Metanephros (tissue), 2 donors: ENCODE results near the gene OR5D18. TPM values are rescaled to one million over a fixed set of nuclear protein-coding genes. Genes with fewer than 3 reads are reported as not detected.

ENCODE experiments used
- small RNA-seq: library from RNA; depleted of rRNA; stranded (forward); fragments of <200 nt; gene quantifications from one replicate; pipeline ENCODE3, GENCODE V24; 2014; ENCODE audit warnings: low replicate concordance
- total RNA-seq: library from RNA; depleted of rRNA; stranded (reverse); fragments of >200 nt; gene quantifications from one replicate; pipeline ENCODE4 v1.2.3, GENCODE V29; 2014

The OR5D18 gene
- total RNA-seq = not detected

DNA sequence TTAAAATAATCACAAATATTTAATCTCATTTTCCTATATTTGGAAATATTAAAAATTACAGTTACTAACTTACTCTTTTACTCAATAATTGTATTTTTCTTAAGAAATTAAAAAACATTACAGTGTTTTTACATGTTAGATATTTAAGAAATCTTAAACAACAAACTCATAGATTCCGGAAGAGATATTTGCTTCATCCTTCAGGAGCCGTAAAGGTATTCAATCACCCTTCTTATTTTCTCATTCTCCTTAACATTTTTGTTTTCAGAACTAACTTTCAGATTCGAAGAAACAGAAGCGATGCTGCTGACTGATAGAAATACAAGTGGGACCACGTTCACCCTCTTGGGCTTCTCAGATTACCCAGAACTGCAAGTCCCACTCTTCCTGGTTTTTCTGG lies at the start of gene OR5D18:
TSS of gene OR5D18 (plus strand) at position 301 of the 400 bp plus-strand sequence. CDS start at position 301, 0 bp downstream.

DNA sequence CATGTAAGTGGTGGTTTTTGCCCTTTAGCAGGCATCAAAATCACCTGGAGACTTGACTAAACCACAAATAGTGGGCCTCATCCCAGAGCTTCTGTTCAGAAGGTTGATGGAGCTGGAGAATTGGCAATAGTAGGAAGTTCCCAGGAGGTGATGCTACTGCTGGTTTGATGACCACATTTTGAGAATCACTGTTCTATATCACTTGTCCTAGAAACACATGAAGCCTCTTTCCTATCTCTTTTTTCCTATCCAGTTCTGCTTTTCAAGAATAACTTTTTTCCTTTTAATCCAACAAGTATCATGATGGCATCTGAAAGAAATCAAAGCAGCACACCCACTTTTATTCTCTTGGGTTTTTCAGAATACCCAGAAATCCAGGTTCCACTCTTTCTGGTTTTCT lies 46.3 kb upstream of the OR5D18 start, which contains the start of gene OR5D13:
TSS of gene OR5D13 (plus strand) at position 301 of the 400 bp plus-strand sequence. CDS start at position 301, 0 bp downstream.

DNA sequence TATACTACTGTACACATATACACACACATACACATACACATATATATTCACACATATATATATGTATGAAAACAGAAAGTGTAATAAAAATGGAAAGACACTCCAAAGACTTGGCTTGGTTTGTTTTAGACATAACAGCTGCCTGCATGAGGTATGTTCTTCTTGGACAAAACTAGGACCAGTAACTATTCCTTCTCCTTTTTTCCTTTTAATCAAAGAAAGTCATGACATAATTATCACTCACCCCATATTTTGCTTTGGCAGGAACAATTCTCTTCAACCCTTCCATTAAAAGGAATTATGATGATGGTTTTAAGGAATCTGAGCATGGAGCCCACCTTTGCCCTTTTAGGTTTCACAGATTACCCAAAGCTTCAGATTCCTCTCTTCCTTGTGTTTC lies 24.2 kb upstream of the OR5D18 start, which contains the start of gene OR5D14:
TSS of gene OR5D14 (plus strand) at position 301 of the 400 bp plus-strand sequence. CDS start at position 301, 0 bp downstream.

DNA sequence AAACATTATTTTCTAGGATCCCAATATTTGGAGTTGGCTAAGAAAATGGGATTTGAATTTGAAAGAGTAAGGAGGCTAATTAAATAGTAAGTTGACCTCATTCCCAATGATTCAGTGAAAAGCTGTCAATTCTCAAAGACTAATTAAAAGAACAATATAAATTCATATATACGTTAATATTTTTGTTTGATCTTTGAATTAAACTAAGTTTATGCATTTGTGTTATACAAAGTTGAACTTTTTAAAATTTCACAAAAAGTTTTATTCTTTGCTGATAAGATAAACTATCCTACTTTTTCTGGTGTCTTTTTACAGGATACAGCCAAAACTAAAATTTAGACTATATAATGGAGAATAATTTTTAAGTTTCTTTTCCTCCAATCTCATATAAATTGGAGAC lies 8.4 kb upstream of the OR5D18 start, which contains the start of gene OR5L1:
TSS of gene OR5L1 (plus strand) at position 301 of the 400 bp plus-strand sequence. CDS start 100 bp downstream, outside the sequence.

DNA sequence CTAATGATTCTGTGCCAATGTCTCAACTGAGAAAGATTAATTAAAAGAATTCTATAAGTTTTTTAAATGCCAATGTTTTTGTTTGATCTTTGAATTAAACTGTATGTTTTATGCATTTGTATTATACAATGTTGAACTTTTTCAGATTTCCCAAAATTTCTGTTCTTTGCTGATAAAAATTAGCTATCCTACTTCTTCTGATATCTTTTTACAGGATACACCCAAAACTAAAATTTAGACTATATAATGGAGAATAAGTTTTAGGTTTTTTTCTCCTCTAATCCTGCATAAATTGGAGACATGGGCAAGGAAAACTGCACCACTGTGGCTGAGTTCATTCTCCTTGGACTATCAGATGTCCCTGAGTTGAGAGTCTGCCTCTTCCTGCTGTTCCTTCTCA lies 7.5 kb downstream of the OR5D18 start, which contains the start of gene OR5L2:
TSS of gene OR5L2 (plus strand) at position 301 of the 400 bp plus-strand sequence. CDS start at position 301, 0 bp downstream.

DNA sequence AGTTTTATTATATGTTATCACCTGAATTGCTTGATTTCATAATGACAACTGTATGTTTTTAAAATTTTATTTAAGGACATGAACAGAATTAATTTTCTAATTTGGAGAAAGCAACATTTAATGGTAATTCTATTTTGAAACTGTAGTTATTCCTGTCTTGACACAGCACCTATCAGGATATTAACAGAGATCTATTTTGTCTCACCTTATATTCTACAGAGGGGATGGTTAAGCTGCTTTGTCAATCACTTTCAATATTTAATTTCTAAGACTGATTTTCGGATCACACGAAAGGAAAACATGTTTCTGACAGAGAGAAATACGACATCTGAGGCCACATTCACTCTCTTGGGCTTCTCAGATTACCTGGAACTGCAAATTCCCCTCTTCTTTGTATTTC lies 19.0 kb downstream of the OR5D18 start, which contains the start of gene OR5D16:
TSS of gene OR5D16 (plus strand) at position 301 of the 400 bp plus-strand sequence. CDS start at position 301, 0 bp downstream.

Small RNA genes within 50 kb of the gene (small RNA-seq; reads per million reads assigned to genes)
- gene AC036111.3 = not detected

Other genes starting within 250 kb of the OR5D18 start
- gene OR4C16, start 247.5 kb upstream of the OR5D18 start, total RNA-seq = not detected
- gene OR4C11, start 212.0 kb upstream of the OR5D18 start, total RNA-seq = not detected
- gene OR4P4, start 184.5 kb upstream of the OR5D18 start, total RNA-seq = not detected
- not detected for gene OR4S2, start 171.3 kb upstream of the OR5D18 start, total RNA-seq
- gene OR4C6, start 157.4 kb upstream of the OR5D18 start, total RNA-seq = not detected
- not detected for gene OR5D13, start 46.2 kb upstream of the OR5D18 start, total RNA-seq
- gene OR5D14, start 24.1 kb upstream of the OR5D18 start, total RNA-seq = not detected
- gene OR5L1, start 8.3 kb upstream of the OR5D18 start, total RNA-seq = not detected
- not detected for gene OR5L2, start 7.6 kb downstream of the OR5D18 start, total RNA-seq
- gene OR5D16, start 19.1 kb downstream of the OR5D18 start, total RNA-seq = not detected
- gene TRIM51, start 63.7 kb downstream of the OR5D18 start, total RNA-seq = not detected
- gene OR5W2, start 95.0 kb downstream of the OR5D18 start, total RNA-seq = not detected
- not detected for gene OR5I1, start 116.8 kb downstream of the OR5D18 start, total RNA-seq
- gene OR10AG1, start 150.3 kb downstream of the OR5D18 start, total RNA-seq = not detected
- gene OR5F1, start 175.0 kb downstream of the OR5D18 start, total RNA-seq = not detected
- gene OR5AS1, start 208.0 kb downstream of the OR5D18 start, total RNA-seq = not detected